Muscle layer of duodenum (tissue), 2 donors: ENCODE results near the gene COPS7B.

Experiments
- H3K27ac ChIP-seq: one replicate; pipeline ENCODE4 v1.7.0; 2013; ENCODE audit warnings: mild to moderate bottlenecking, low read length
- H3K27me3 ChIP-seq: one replicate; pipeline ENCODE4 v1.7.0; 2013; ENCODE audit warnings: low read depth, mild to moderate bottlenecking, control low read depth, low read length
- H3K36me3 ChIP-seq, 2 donors: one replicate each; pipeline ENCODE4 v1.7.0; 2013; ENCODE audit warnings: low read length in 2 of 2, control low read depth in 1 of 2, mild to moderate bottlenecking in 1 of 2; ENCODE audit not compliant: insufficient read depth in 2 of 2, control insufficient read depth in 1 of 2
- H3K4me1 ChIP-seq, 2 donors: one replicate each; pipeline ENCODE4 v1.7.0; 2013; ENCODE audit warnings: low read length in 2 of 2, mild to moderate bottlenecking in 2 of 2, control low read depth in 1 of 2, moderate library complexity in 1 of 2; ENCODE audit not compliant: insufficient read depth in 2 of 2, control insufficient read depth in 1 of 2
- H3K4me3 ChIP-seq, 2 donors: one replicate each; pipeline ENCODE4 v1.7.0; 2013; ENCODE audit warnings: low read length in 2 of 2, low read depth in 1 of 2, mild to moderate bottlenecking in 1 of 2
- H3K9me3 ChIP-seq, 2 donors: one replicate each; pipeline ENCODE4 v1.7.0; 2013; ENCODE audit warnings: low read length in 2 of 2, control low read depth in 1 of 2, mild to moderate bottlenecking in 1 of 2; ENCODE audit not compliant: control insufficient read depth in 1 of 2
- donor health status: healthy.

COPS7B gene

DNA sequence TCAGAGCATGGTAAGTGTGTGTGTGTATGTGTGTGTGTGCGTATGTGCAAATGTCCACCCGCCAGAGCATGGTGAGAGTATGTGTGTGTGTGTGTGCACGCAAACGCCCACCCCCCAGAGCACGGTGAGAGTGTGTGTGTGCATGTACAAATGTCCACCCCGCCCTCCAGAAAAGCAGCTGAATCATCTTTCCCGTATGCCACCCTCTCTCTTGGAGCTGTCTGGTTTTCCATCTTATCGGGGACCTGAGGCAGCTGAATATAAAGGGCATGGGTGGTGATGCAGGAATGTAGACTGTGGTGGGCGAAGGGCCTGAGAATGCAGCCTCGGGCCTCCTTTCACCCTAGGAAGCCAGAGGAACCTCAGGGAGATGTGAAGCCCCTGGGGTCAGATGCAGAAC lies 66.9 kb downstream of the COPS7B start:
- Histone ChIP-seq H3K4me3 (no peak overlapping the region), H3K27me3 (no peaks in the 10 kb centered on the region), H3K36me3 (no peaks in the 10 kb centered on the region), H3K27ac (no peak overlapping the region), H3K9me3 (no peaks in the 10 kb centered on the region), H3K4me1 (no peaks in the 10 kb centered on the region)

DNA sequence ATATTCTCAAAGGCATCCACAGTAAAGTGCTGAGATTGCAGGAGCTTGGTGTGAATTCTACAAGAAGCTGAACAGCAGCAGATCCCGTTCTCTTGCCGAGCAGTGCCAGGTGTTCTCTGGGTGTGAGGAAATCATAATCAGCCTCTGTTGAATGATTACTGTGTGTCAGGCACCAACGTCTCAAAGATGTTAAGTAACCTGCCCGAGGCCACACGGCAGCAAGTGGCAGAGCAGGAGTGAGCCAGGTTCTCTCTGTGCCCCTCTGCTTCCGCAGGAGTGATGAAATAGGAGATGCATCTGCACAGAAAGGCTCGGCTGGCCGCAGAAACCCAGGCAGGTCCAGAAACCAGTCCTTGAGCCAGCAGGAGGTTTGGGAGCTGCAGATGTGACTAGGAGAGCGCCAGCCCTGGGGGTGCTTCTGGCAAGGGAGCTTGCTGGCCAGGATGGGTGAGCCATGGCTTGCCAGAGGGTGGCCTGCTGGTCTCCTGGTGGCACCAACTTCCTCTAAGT lies 68.4 kb downstream of the COPS7B start:
- H3K36me3 ChIP-seq, result no peaks in the 10 kb centered on the region
- no peak overlapping the region for H3K4me3 ChIP-seq
- no peaks in the 10 kb centered on the region for H3K27me3 ChIP-seq
- no peaks in the 10 kb centered on the region for H3K9me3 ChIP-seq
- H3K27ac ChIP-seq, result no peak overlapping the region
- H3K4me1 ChIP-seq, result no peaks in the 10 kb centered on the region

GRCh38 chr2:231856959-231857358 lies 70.7 kb downstream of the COPS7B start:
- no peaks in the 10 kb centered on the region for H3K27me3 ChIP-seq
- H3K4me1 ChIP-seq, result no peaks in the 10 kb centered on the region
- H3K9me3 ChIP-seq, result no peaks in the 10 kb centered on the region
- no peaks in the 10 kb centered on the region for H3K36me3 ChIP-seq
- no peak overlapping the region for H3K27ac ChIP-seq
- H3K4me3 ChIP-seq, result no peak overlapping the region
